Left lung (tissue), 10 donors: ENCODE results near the gene LAPTM5. TPM values are rescaled to one million over a fixed set of nuclear protein-coding genes. Genes with fewer than 3 reads are reported as not detected.

Experiments
- ATAC-seq: fragments of 200-7000 bp; cut with Tn5 transposase; one replicate; pipeline ENCODE4 v1.9.1; 2020; ENCODE audit warnings: moderate library complexity
- DNase-seq, 4 donors: peaks; one replicate each; pipeline ENCODE4 v3.0.0-alpha.2; 2013 to 2020
- H3K27ac ChIP-seq, 2 donors: fragments of 200-600 bp; sonication (generic) in 1 of 2; one replicate each; pipeline versions ENCODE4 v1.5.0 to v1.8.0; 2020 to 2021
- H3K27me3 ChIP-seq, 2 donors: fragments of 200-600 bp; sonication (generic) in 1 of 2; one replicate each; pipeline versions ENCODE4 v1.5.0 to v1.8.0; 2020 to 2021
- H3K36me3 ChIP-seq, 2 donors: fragments of 200-600 bp; sonication (generic) in 1 of 2; one replicate each; pipeline versions ENCODE4 v1.5.0 to v1.8.0; 2020 to 2021
- H3K4me1 ChIP-seq, 2 donors: fragments of 200-600 bp; one replicate each; pipeline ENCODE4 v1.8.0; 2021
- H3K4me3 ChIP-seq, 2 donors: fragments of 200-600 bp; sonication (generic) in 1 of 2; one replicate each; pipeline versions ENCODE4 v1.5.0 to v1.8.0; 2020 to 2021; ENCODE audit warnings: mild to moderate bottlenecking in 1 of 2
- H3K9me3 ChIP-seq, 2 donors: fragments of 200-600 bp; sonication (generic) in 1 of 2; one replicate each; pipeline versions ENCODE4 v1.5.0 to v1.8.0; 2020 to 2021
- intact Hi-C, 2 donors: fragments of 100-400 bp; cut with DNase I; formaldehyde crosslinking; loops; one replicate each; pipeline versions ENCODE4 v1.11.2 to v1.14.2; 2022
- polyA plus RNA-seq, 6 donors: library from polyadenylated mRNA; unstranded; fragments of 120-200 nt; gene quantifications; one replicate each; pipeline ENCODE4 v1.2.1, GENCODE V29; 2013; ENCODE audit not compliant: insufficient read length in 6 of 6
- total RNA-seq, 2 donors: library from RNA; stranded (reverse); fragmentation: NEBNext Ultra II Directional; extraction: Animal tissue kit (Norgen Biotek cat#: 25700); gene quantifications; one replicate each; pipeline ENCODE4 v1.2.1, GENCODE V29; 2021
- TF ChIP-seq, protein P1 (sequence below), 2 donors: fragments of 200-600 bp; sonication (generic) in 1 of 2; IDR thresholded peaks; one replicate each; pipeline versions ENCODE4 v1.5.0 to v1.8.0; 2021; ENCODE audit warnings: antibody characterized with exemption in 2 of 2
- donor health status: DM: no; HTN: yes; CAD: no.
- donor health status: DM: no; HTN: no; CAD: no.

LAPTM5 gene
- total and polyA plus RNA-seq, 8 donors: 23.0 to 513 (median 29.5) TPM

GRCh38 chr1:30762930-30763650 lies 5.5 kb upstream of the LAPTM5 start:
- ATAC-seq: no peak
- Histone ChIP-seq H3K27ac (no peak overlapping the region), H3K9me3 (no peaks in the 10 kb centered on the region), H3K4me1 (peaks cover 0 to 35% of the 10 kb centered on the region in 2 donors), H3K36me3 (no peaks in the 10 kb centered on the region), H3K27me3 (no peaks in the 10 kb centered on the region), H3K4me3 (no peak overlapping the region)
- TF ChIP-seq, protein P1, sequence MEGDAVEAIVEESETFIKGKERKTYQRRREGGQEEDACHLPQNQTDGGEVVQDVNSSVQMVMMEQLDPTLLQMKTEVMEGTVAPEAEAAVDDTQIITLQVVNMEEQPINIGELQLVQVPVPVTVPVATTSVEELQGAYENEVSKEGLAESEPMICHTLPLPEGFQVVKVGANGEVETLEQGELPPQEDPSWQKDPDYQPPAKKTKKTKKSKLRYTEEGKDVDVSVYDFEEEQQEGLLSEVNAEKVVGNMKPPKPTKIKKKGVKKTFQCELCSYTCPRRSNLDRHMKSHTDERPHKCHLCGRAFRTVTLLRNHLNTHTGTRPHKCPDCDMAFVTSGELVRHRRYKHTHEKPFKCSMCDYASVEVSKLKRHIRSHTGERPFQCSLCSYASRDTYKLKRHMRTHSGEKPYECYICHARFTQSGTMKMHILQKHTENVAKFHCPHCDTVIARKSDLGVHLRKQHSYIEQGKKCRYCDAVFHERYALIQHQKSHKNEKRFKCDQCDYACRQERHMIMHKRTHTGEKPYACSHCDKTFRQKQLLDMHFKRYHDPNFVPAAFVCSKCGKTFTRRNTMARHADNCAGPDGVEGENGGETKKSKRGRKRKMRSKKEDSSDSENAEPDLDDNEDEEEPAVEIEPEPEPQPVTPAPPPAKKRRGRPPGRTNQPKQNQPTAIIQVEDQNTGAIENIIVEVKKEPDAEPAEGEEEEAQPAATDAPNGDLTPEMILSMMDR (IDR thresholded peaks at IDR 0.05): no peak
- intact Hi-C loops: no loop called here
- DNase-seq: no peak

DNA sequence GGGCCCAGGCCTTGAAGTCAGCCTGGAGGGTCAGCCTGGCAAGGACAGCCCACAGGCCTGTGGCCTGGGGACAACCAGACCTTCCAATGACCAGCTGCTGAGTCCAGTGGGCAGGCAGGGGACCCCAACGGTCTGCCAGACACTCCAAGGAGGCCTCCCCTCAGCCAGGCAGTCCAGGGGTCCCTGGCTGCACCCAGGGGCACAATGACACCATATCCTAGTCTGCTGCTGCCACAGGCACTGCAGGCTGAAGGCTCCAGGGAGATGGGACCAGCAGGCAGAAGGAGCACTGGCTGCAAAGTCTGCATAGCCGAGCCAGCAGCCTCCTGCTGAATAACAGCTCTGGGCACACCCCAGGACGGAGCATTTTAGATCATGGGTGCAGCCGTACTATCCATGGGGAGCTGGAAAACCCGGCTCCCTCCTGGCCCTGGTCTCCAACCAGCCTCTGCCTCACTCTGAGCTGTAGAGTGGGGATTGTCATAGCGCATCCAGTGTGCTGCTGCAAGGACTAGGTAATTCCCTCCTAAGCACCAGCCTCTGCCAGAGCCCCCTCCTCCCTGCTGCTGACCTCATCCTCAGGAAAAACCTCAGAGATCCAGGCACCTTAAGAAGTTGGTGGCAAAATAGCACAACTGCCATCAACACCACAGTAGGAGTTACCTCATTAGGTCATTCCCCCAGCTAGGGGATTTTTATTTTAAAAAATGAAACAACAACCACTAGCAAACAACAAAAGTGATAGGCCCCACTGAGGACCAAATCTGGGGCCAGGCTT lies 4.8 kb upstream of the LAPTM5 start:
- ATAC-seq (no peak), DNase-seq (peak in 1 of 4 donors; percentile 24)
- Histone ChIP-seq H3K4me3 (no peak overlapping the region), H3K4me1 (peaks cover 0 to 40% of the 10 kb centered on the region in 2 donors), H3K9me3 (no peaks in the 10 kb centered on the region), H3K36me3 (no peaks in the 10 kb centered on the region), H3K27ac (no peak overlapping the region), H3K27me3 (no peaks in the 10 kb centered on the region)
- intact Hi-C loops: no loop called here
- TF ChIP-seq, protein P1 (IDR thresholded peaks at IDR 0.05): no peak

GRCh38 chr1:30761381-30762151 lies 4.0 kb upstream of the LAPTM5 start:
- Histone ChIP-seq H3K27ac (no peak overlapping the region), H3K4me3 (no peak overlapping the region), H3K36me3 (no peaks in the 10 kb centered on the region), H3K9me3 (no peaks in the 10 kb centered on the region), H3K27me3 (no peaks in the 10 kb centered on the region), H3K4me1 (peaks cover 0 to 40% of the 10 kb centered on the region in 2 donors)
- TF ChIP-seq, protein P1 (IDR thresholded peaks at IDR 0.05): no peak
- intact Hi-C loops: no loop called here
- DNase-seq (no peak), ATAC-seq (no peak)

GRCh38 chr1:30760596-30761324 lies 3.2 kb upstream of the LAPTM5 start:
- H3K9me3 ChIP-seq: no peaks in the 10 kb centered on the region
- H3K27ac ChIP-seq: no peak overlapping the region
- ATAC-seq: no peak
- intact Hi-C loops: no loop called here
- H3K4me3 ChIP-seq: no peak overlapping the region
- H3K36me3 ChIP-seq: no peaks in the 10 kb centered on the region
- TF ChIP-seq, protein P1 (IDR thresholded peaks at IDR 0.05): no peak
- peaks cover 0 to 42% of the 10 kb centered on the region in 2 donors for H3K4me1 ChIP-seq
- H3K27me3 ChIP-seq: no peaks in the 10 kb centered on the region
- DNase-seq: no peak
